Measurements from ENCODE around the gene KIRREL3.

Gene KIRREL3

GRCh38 chr11:126578426-126578825, 422.1 kb downstream of the KIRREL3 start:
- DNase-seq (ENCODE audit: low read depth in 2 of 2): no peak

GRCh38 chr11:126578021-126578420, 422.5 kb downstream of the KIRREL3 start:
- DNase-seq (ENCODE audit: low read depth in 2 of 2): no peak

GRCh38 chr11:126575849-126576248, 424.7 kb downstream of the KIRREL3 start:
- no peak for DNase-seq (ENCODE audit: low read depth in 2 of 2)

- no peak for DNase-seq (ENCODE audit: low read depth in 2 of 2)
Measured at GRCh38 chr11:126573325-126573978, 427.1 kb downstream of the KIRREL3 start.

- DNase-seq (ENCODE audit: low read depth in 2 of 2): no peak
Measured at GRCh38 chr11:126570489-126570888, 430.1 kb downstream of the KIRREL3 start.

GRCh38 chr11:126567419-126567818, 433.2 kb downstream of the KIRREL3 start:
- DNase-seq (ENCODE audit: low read depth in 2 of 2): no peak

- no peak for DNase-seq (ENCODE audit: low read depth in 2 of 2)
Measured at GRCh38 chr11:126564566-126564965, 436.0 kb downstream of the KIRREL3 start.

GRCh38 chr11:126561327-126561893, 439.2 kb downstream of the KIRREL3 start:
- no peak for DNase-seq (ENCODE audit: low read depth in 2 of 2)

- no peak for DNase-seq (ENCODE audit: low read depth in 2 of 2)
Measured at GRCh38 chr11:126560221-126560620, 440.3 kb downstream of the KIRREL3 start.

- no peak for DNase-seq (ENCODE audit: low read depth in 2 of 2)
Measured at GRCh38 chr11:126548581-126549550, 451.7 kb downstream of the KIRREL3 start.

- DNase-seq (ENCODE audit: low read depth in 2 of 2): no peak
Measured at GRCh38 chr11:126547691-126548090, 452.9 kb downstream of the KIRREL3 start.

- no peak for DNase-seq (ENCODE audit: low read depth in 2 of 2)
Measured at GRCh38 chr11:126547161-126547560, 453.4 kb downstream of the KIRREL3 start.

- no peak for DNase-seq (ENCODE audit: low read depth in 2 of 2)
Measured at GRCh38 chr11:126546694-126547093, 453.9 kb downstream of the KIRREL3 start.

- no peak for DNase-seq (ENCODE audit: low read depth in 2 of 2)
Measured at GRCh38 chr11:126546191-126546590, 454.4 kb downstream of the KIRREL3 start.

GRCh38 chr11:126545057-126545555, 455.5 kb downstream of the KIRREL3 start:
- no peak for DNase-seq (ENCODE audit: low read depth in 2 of 2)

GRCh38 chr11:126544108-126545056, 456.2 kb downstream of the KIRREL3 start:
- DNase-seq (ENCODE audit: low read depth in 2 of 2): no peak

- DNase-seq (ENCODE audit: low read depth in 2 of 2): no peak
Measured at GRCh38 chr11:126543691-126544090, 456.9 kb downstream of the KIRREL3 start.

- no peak for DNase-seq (ENCODE audit: low read depth in 2 of 2)
Measured at GRCh38 chr11:126542334-126543015, 458.1 kb downstream of the KIRREL3 start.

GRCh38 chr11:126538071-126538470, 462.5 kb downstream of the KIRREL3 start:
- no peak for DNase-seq (ENCODE audit: low read depth in 2 of 2)

GRCh38 chr11:126537492-126537891, 463.1 kb downstream of the KIRREL3 start:
- DNase-seq (ENCODE audit: low read depth in 2 of 2): no peak

All from stimulated activated CD8-positive, alpha-beta memory T cell treated with anti-CD3 and anti-CD28 coated beads, Interleukin-15, amount 100 ng/mL, for 4 hours (primary cell).